Breast epithelium (tissue), 4 donors: ENCODE data around the gene ASMT. TPM values are rescaled to one million over a fixed set of nuclear protein-coding genes. Genes with fewer than 3 reads are reported as not detected.

Experiments used
- DNase-seq, 2 donors: peaks; one replicate each; pipeline ENCODE4 v3.0.0-alpha.2; 2019; ENCODE audit warnings: low spot score in 2 of 2
- H3K27ac ChIP-seq, 2 donors: fragments of 200-600 bp; sonication (generic) in 1 of 2; one replicate each; pipeline ENCODE4 v1.5.1; 2016 to 2019; ENCODE audit warnings: mild to moderate bottlenecking in 1 of 2
- H3K27me3 ChIP-seq, 2 donors: fragments of 200-600 bp; sonication (generic) in 1 of 2; one replicate each; pipeline versions ENCODE4 v1.5.1 to v1.6.0; 2017 to 2019; ENCODE audit warnings: control low read depth in 1 of 2, mild to moderate bottlenecking in 1 of 2
- H3K36me3 ChIP-seq: fragments of 200-600 bp; one replicate; pipeline ENCODE4 v1.5.1; 2019
- H3K4me1 ChIP-seq, 2 donors: fragments of 200-600 bp; sonication (generic); one replicate each; pipeline ENCODE4 v1.5.1; 2016 to 2019; ENCODE audit warnings: control low read depth in 1 of 2
- H3K4me3 ChIP-seq, 3 donors: fragments of 200-600 bp; sonication (generic); 1 replicate in 2 of 3; 2 replicates in 1 of 3; pipeline ENCODE4 v1.5.1; 2016 to 2019; ENCODE audit warnings: mild to moderate bottlenecking in 3 of 3, moderate library complexity in 2 of 3
- H3K9me3 ChIP-seq, 2 donors: fragments of 200-600 bp; sonication (generic) in 1 of 2; one replicate each; pipeline ENCODE4 v1.5.1; 2016 to 2019; ENCODE audit warnings: control low read depth in 1 of 2
- POLR2A ChIP-seq: fragments of 450-650 bp; IDR thresholded peaks from one replicate; pipeline ENCODE4 v1.6.1; 2016; ENCODE audit warnings: antibody characterized with exemption, mild to moderate bottlenecking, moderate library complexity
- POLR2AphosphoS5 ChIP-seq, 3 donors: sonication (generic); formaldehyde crosslinking; IDR thresholded peaks; one replicate each; pipeline ENCODE4 v1.6.1; 2017; ENCODE audit warnings: antibody characterized with exemption in 3 of 3
- intact Hi-C: fragments of 100-400 bp; cut with DNase I; formaldehyde crosslinking; loops from one replicate; pipeline ENCODE4 v1.15.1; 2023; ENCODE audit warnings: low total_unique reads
- total RNA-seq, 3 donors: library from RNA; depleted of rRNA; stranded (reverse); fragments of >200 nt; gene quantifications; one replicate each; pipeline ENCODE4 v1.1.0, GENCODE V29; 2016
- TF ChIP-seq, protein P1 (sequence below), 3 donors: fragments of 450-650 bp; IDR thresholded peaks; one replicate each; pipeline ENCODE4 v1.5.1; 2016 to 2017; ENCODE audit warnings: antibody characterized with exemption in 3 of 3, mild to moderate bottlenecking in 3 of 3, moderate library complexity in 3 of 3

The ASMT gene
- total RNA-seq, 3 donors from 2014 or later = not detected

DNA sequence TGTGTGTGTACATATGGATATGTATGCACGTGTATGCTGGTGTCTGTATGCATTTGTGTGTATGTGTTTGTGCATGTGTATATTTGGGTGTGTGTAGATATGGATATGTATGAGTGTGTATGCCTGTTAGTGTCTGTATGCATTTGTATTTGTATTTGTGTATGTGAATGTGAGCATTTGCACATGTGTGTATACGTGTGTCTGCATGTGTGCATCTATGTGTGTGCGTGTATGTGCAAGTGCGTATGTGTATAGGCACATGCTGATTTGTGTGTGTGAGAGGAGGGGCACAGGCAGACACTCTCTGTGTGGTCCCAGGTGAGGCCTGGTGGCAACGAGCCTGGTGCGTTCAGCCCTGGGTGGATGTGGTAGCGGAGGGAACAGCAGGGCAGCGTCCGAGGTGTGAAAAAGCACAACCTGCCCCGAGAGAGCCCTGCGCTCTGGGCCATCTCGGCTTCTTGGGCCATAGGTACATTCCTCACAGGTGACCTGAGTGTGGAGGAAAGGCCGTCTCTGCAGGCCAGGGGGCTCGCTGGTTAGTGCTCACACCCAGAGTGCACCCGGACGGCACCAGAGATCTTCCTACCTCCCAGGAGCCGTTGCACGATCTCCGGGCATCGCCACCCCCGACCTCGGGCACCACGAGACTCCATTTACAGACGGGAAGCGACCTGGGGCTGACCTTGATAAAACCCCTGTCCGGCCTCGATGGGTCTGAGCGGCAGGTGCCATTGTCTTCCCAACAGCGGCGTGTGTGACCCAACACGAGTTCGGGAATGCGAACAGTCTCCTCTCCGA lies 45.0 kb downstream of the ASMT start:
- Histone ChIP-seq H3K36me3 (no peaks in the 10 kb centered on the region), H3K9me3 (no peaks in the 10 kb centered on the region), H3K27me3 (no peaks in the 10 kb centered on the region), H3K4me3 (no peak overlapping the region), H3K4me1 (no peaks in the 10 kb centered on the region), H3K27ac (no peak overlapping the region)
- intact Hi-C loops = no loop called here
- TF ChIP-seq, protein P1, sequence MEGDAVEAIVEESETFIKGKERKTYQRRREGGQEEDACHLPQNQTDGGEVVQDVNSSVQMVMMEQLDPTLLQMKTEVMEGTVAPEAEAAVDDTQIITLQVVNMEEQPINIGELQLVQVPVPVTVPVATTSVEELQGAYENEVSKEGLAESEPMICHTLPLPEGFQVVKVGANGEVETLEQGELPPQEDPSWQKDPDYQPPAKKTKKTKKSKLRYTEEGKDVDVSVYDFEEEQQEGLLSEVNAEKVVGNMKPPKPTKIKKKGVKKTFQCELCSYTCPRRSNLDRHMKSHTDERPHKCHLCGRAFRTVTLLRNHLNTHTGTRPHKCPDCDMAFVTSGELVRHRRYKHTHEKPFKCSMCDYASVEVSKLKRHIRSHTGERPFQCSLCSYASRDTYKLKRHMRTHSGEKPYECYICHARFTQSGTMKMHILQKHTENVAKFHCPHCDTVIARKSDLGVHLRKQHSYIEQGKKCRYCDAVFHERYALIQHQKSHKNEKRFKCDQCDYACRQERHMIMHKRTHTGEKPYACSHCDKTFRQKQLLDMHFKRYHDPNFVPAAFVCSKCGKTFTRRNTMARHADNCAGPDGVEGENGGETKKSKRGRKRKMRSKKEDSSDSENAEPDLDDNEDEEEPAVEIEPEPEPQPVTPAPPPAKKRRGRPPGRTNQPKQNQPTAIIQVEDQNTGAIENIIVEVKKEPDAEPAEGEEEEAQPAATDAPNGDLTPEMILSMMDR (IDR thresholded peaks at IDR 0.05) = no peak
- TF ChIP-seq POLR2A = no peak
- TF ChIP-seq POLR2AphosphoS5 (IDR thresholded peaks at IDR 0.05) = no peak
- DNase-seq = no peak

DNA sequence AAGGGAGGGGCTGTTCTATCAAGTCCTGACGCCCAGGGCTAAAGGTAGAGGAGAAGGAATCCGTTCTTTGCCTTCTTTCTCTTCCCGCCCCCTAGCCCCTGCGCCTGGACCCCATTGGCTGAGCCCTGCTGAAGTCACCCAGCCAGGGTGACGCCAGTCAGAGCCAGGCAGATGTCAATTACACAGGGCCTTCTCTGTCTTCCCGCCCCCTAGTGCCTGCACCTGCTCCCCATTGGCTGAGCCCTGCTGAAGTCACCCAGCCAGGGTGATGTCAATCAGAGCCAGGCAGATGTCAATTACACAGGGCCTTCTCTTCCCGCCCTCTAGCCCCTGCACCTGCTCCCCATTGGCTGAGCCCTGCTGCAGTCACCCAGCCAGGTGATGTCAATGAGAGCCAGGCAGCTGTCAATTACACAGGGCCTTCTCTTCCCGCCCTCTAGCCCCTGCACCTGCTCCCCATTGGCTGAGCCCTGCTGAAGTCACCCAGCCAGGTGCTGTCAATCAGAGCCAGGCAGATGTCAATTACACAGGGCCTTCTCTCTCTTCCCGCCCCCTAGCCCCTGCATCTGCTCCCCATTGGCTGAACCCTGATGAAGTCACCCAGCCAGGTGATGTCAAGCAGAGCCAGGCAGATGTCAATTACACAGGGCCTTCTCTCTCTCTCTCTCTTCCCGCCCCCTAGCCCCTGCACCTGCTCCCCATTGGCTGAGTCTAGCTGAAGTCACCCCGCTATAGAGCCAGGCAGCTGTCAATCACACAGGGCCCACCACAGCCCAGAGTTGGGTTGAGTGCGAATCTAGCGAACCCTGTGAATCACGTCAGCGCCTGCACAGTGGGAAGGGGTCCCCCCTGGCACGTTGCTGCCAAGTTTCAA lies 46.4 kb downstream of the ASMT start:
- intact Hi-C loops = no loop called here
- H3K4me3 ChIP-seq = peak overlapping the region in 1 of 3 donors; percentile 9

DNA sequence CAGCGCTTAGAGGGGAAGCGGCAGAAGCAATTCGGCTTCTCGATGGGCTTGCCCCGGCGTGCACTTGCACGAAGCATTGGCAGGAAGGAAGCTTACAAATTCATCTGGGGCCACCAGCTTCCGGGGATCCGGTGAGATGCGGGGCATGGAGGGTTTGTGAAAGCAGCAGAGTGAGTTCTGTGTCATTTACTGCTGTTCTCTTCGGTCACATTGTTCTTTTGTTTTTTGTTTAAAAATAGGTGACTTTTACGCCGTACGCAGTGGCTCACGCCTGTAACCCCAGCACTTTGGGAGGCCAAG lies 47.0 kb downstream of the ASMT start:
- TF ChIP-seq POLR2AphosphoS5 (IDR thresholded peaks at IDR 0.05) = no peak
- no peak for TF ChIP-seq POLR2A
- H3K36me3 ChIP-seq = no peaks in the 10 kb centered on the region
- no peaks in the 10 kb centered on the region for H3K4me1 ChIP-seq
- H3K27me3 ChIP-seq = no peaks in the 10 kb centered on the region
- DNase-seq = no peak
- intact Hi-C loops = no loop called here
- peaks cover 0 to 11% of the 10 kb centered on the region in 2 donors for H3K9me3 ChIP-seq
- no peak overlapping the region for H3K27ac ChIP-seq
- H3K4me3 ChIP-seq = peak overlapping the region in 1 of 3 donors; percentile 9

More for the DNA sequence above, 46.4 kb downstream of the ASMT start:
- H3K4me1 ChIP-seq = no peaks in the 10 kb centered on the region
- DNase-seq = no peak
- TF ChIP-seq POLR2AphosphoS5 (IDR thresholded peaks at IDR 0.05) = no peak
- TF ChIP-seq, protein P1 (IDR thresholded peaks at IDR 0.05) = no peak
- no peak for TF ChIP-seq POLR2A
- H3K9me3 ChIP-seq = peaks cover 0 to 5% of the 10 kb centered on the region in 2 donors
- no peak overlapping the region for H3K27ac ChIP-seq
- H3K27me3 ChIP-seq = no peaks in the 10 kb centered on the region
- no peaks in the 10 kb centered on the region for H3K36me3 ChIP-seq

DNA sequence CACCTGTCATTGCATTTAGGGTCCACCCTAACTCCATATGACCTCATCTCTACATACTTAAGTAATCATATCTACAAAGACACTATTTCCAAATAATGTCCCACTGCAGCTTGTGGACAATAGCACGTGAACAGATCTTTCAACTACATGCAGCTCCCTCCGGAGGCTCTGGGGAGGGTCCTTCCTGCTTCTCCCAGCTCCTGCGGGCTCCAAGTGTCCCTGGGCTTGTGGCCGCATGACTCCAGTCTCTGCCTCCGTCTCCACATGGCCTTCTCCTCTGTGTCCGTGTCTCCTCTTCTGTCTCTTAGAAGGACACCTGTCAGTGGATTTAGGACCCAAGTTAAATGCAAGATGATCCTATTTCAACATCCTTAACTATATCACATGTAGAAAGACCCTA lies 52.7 kb downstream of the ASMT start:
- H3K4me1 ChIP-seq = no peaks in the 10 kb centered on the region
- TF ChIP-seq POLR2AphosphoS5 (IDR thresholded peaks at IDR 0.05) (no peak), POLR2A (no peak)
- TF ChIP-seq, protein P1 (IDR thresholded peaks at IDR 0.05) = no peak
- peaks cover 0 to 11% of the 10 kb centered on the region in 2 donors for H3K9me3 ChIP-seq
- H3K36me3 ChIP-seq = no peaks in the 10 kb centered on the region
- DNase-seq = no peak
- intact Hi-C loops = no loop called here
- H3K27me3 ChIP-seq = no peaks in the 10 kb centered on the region
- H3K4me3 ChIP-seq = no peak overlapping the region
- H3K27ac ChIP-seq = no peak overlapping the region

DNA sequence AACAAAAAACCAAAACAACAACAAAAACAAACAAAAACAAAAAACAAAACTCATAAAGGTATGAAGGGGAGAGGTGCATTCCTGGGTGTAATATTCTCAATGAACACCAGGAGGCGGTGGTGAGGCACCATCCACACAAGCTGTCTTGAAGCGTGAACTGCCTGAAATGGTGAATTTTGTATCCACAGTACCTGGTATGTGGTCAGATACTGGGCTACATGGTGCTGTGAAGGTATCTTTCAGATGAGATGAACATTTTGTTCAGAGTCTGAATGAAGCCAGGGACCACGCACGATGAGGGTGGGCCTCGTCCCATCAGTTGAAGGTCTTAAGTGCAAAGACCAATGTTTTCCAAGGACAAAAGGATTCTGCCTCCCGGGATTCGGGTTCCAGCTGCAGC lies 58.5 kb downstream of the ASMT start:
- no peak overlapping the region for H3K27ac ChIP-seq
- H3K4me3 ChIP-seq = no peak overlapping the region
- TF ChIP-seq POLR2AphosphoS5 (IDR thresholded peaks at IDR 0.05) = no peak
- no peak for TF ChIP-seq POLR2A
- TF ChIP-seq, protein P1 (IDR thresholded peaks at IDR 0.05) = peak in 2 of 3 donors; percentile 20 to 46
- intact Hi-C loops = no loop called here
- DNase-seq = no peak
- H3K9me3 ChIP-seq = no peaks in the 10 kb centered on the region
- H3K27me3 ChIP-seq = no peaks in the 10 kb centered on the region
- H3K36me3 ChIP-seq = no peaks in the 10 kb centered on the region
- H3K4me1 ChIP-seq = no peaks in the 10 kb centered on the region
